GM12872 (cell line): ENCODE measurements around the gene ELAVL1.

Experiments used
- TF ChIP-seq, protein P1 (sequence below): IDR thresholded peaks from 3 replicates; pipeline ENCODE4 v1.5.1; 2011; ENCODE audit warnings: low read depth, mild to moderate bottlenecking, low read length, moderate library complexity; ENCODE audit not compliant: insufficient read depth

Gene ELAVL1

DNA sequence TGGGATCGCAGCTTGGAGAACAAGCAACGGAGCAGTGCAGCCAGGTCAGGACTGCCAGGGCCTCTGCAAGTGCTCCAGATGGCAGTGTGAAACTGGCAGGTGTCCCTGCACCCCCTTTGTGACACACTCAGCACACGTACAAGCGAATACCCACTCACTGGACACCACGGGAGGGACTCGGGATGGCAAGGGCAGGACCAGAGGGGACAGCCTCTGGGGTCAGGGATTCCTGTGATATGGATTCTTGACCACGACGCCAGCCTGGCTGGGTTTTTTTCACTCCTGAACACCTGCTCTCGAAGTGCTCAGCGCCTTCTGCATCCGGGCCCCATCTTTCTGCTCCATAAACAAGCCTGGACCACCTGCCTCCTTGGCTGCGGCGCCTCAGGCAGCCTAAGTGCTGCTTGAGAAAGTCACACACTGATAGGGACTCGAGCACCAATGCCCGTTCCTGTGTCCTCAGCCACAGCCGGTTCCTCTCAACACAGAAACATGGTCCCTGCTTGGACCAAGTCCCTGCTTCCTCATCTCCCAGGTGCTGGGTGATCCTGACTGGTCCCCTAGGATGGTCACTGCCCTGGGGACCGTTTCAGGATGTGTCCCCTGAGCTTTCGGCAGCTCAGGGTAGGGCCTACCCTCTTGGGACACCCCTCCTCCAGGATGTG lies 22.0 kb downstream of the ELAVL1 start:
- TF ChIP-seq, protein P1, sequence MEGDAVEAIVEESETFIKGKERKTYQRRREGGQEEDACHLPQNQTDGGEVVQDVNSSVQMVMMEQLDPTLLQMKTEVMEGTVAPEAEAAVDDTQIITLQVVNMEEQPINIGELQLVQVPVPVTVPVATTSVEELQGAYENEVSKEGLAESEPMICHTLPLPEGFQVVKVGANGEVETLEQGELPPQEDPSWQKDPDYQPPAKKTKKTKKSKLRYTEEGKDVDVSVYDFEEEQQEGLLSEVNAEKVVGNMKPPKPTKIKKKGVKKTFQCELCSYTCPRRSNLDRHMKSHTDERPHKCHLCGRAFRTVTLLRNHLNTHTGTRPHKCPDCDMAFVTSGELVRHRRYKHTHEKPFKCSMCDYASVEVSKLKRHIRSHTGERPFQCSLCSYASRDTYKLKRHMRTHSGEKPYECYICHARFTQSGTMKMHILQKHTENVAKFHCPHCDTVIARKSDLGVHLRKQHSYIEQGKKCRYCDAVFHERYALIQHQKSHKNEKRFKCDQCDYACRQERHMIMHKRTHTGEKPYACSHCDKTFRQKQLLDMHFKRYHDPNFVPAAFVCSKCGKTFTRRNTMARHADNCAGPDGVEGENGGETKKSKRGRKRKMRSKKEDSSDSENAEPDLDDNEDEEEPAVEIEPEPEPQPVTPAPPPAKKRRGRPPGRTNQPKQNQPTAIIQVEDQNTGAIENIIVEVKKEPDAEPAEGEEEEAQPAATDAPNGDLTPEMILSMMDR, result no peak

DNA sequence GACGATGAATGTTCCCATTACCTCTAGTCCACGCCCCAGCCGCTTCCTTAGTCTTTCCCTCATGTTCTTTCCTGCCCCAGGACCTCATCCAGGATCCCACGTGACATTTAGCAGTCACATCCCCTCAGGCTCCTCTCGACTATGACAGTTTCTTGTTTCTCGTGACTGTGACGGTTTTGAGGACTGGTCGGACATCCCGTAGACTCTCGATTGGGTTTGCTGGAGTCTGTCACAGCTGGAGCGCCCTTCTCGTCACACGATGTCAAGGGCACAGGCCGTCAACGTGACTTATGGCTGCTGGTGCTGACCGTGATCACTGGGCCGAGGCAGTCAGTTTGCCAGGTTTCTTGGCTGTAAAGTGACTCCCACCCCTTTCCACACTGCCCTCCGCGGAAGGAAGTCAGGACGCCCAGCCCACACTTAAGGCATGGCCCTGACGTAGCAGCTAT lies 22.8 kb downstream of the ELAVL1 start:
- TF ChIP-seq, protein P1, result no peak

DNA sequence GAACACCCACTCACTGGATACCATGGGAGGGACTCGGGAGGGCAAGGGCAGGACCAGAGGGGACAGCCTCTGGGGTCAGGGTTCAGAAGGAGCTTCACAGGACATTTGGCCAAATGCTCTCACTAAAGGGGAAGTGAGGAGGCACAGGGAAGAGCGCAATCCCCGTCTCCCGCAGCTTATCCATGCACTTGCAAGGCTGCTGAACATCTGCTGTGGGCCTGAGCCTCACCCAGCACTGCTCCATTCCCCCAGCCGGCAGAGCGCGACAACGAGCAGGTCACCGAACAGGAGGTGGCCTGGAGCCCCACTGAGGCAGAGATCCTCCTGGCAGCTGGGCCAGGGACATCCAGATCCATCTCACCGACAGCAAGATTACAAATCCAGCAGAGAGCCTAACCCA lies 23.3 kb downstream of the ELAVL1 start:
- TF ChIP-seq, protein P1, result no peak

DNA sequence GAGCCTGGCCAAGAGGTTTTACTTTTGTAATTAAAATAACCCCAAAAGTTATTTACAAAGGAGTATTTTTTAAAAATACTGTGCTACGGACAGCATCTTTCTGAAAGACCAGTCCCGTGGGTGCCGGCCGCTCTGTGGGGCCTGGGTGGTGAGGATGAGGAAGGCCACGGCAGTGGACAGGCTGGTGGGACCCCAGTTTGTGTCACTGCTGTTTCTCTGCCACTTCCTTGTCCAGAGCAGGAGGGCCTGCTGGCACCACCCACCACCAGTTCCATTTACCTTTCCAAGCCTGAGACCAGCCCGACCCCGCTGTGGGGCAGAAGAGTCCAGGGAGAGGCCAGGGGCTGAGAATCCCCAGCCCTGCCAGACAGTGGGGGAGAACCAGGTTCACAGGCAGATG lies 23.8 kb downstream of the ELAVL1 start:
- TF ChIP-seq, protein P1, result no peak

DNA sequence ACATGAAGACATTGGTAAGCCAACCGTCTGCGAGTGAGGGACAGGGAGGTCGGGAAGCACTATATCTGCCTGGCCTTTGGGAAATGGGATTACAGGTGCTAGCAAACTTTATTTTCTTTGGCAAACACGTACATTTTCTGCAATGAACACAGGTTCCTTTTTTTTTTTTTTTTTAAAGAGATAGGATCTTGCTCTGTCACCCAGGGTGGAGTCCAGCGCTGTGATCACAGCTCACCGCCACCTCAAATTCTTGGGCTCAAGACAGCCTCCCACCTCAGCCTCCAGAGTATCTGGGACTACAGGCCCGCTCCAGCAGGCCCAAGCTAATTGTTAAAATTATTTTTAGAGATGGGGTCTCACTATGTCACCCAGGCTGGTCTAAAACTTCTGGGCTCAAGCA lies 24.2 kb downstream of the ELAVL1 start:
- TF ChIP-seq, protein P1, result no peak

DNA sequence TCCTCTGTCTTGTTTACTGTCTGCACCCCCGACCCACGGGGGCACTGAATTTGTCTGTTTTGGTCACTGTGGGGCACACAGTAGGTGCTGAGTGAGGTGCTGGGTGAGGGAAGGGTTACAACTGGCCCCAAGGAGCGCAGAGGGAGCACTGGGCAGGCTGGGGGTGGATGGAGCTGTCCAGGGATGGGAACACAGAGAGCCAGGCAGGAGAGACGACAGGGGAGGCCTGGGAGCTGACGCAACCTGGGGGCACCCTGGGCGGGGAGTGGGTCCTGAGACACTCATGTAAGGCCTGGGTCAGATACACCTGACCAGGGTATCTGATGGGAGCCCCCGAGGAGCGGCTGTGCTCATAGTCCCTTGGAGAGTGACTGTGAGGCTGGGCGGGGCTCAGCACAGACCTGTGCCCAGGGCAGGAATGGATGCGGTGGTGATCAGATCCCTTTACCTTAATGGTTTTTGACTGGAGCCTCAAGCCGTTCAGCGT lies 24.8 kb downstream of the ELAVL1 start:
- TF ChIP-seq, protein P1, result no peak

DNA sequence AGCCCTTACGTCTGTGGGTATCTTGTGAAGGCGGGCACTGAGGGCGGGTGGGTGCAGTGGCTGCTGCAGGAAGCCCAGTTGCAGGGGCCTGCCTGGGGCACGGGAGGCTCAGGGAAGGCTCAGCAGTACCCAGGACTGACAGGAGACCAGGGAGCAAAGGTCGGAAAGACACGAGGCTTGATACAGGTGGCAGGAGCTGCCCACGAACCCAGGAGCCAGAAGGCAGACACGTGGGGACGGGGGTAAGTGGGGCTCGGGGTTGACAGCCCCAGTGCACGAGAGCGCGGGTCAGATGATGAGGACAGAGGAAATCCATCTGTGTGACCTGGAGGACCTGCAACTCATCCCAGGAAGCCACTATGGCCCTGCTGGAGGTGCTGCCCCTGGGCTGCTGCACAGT lies 25.3 kb downstream of the ELAVL1 start:
- TF ChIP-seq, protein P1, result no peak
